Loucy (cell line): ENCODE data around the gene MCAM.

Experiments used
- H2AFZ ChIP-seq: fragments of 200-600 bp; sonication (generic); 2 replicates; pipeline ENCODE4 v1.6.0; 2016; ENCODE audit warnings: antibody characterized with exemption, mild to moderate bottlenecking, low read length, moderate library complexity
- H3F3A ChIP-seq: fragments of 200-600 bp; 2 replicates; pipeline ENCODE4 v1.6.0; 2016; ENCODE audit warnings: antibody characterized with exemption, low read depth, mild to moderate bottlenecking
- H3K27me3 ChIP-seq: fragments of 200-600 bp; sonication (generic); 2 replicates; pipeline ENCODE4 v1.6.1; 2014; ENCODE audit warnings: low read length, mild to moderate bottlenecking; ENCODE audit not compliant: insufficient read depth, poor library complexity, severe bottlenecking
- H3K36me3 ChIP-seq: fragments of 200-600 bp; sonication (generic); 2 replicates; pipeline ENCODE4 v1.6.1; 2016; ENCODE audit warnings: low read length; ENCODE audit not compliant: insufficient read depth
- H3K4me1 ChIP-seq: fragments of 200-600 bp; sonication (generic); 2 replicates; pipeline ENCODE4 v1.5.1; 2014; ENCODE audit warnings: low read length, mild to moderate bottlenecking; ENCODE audit not compliant: insufficient read depth, poor library complexity, severe bottlenecking
- H3K4me2 ChIP-seq: fragments of 200-600 bp; sonication (generic); 2 replicates; pipeline ENCODE4 v1.6.0; 2014; ENCODE audit warnings: antibody characterized with exemption, low read length, low read depth, mild to moderate bottlenecking; ENCODE audit not compliant: poor library complexity, severe bottlenecking
- H3K4me3 ChIP-seq: fragments of 200-600 bp; sonication (generic); 2 replicates; pipeline ENCODE4 v1.5.1; 2014; ENCODE audit warnings: low read length, mild to moderate bottlenecking, mixed read lengths; ENCODE audit not compliant: poor library complexity, severe bottlenecking
- H3K79me2 ChIP-seq: fragments of 200-600 bp; sonication (generic); 2 replicates; pipeline ENCODE4 v1.6.1; 2014; ENCODE audit warnings: low read length; ENCODE audit not compliant: insufficient read depth
- H3K9ac ChIP-seq: fragments of 200-600 bp; sonication (generic); 2 replicates; pipeline ENCODE4 v1.6.0; 2014; ENCODE audit warnings: mild to moderate bottlenecking, low read depth, low read length, moderate library complexity; ENCODE audit not compliant: poor library complexity, severe bottlenecking
- H3K9me2 ChIP-seq: fragments of 200-600 bp; sonication (generic); replicated peaks from 2 replicates; pipeline ENCODE4 v1.6.1; 2016; ENCODE audit warnings: low read depth, low read length, mixed read lengths
- H3K9me3 ChIP-seq: fragments of 200-600 bp; sonication (generic); 2 replicates; pipeline ENCODE4 v1.6.1; 2014; ENCODE audit warnings: mild to moderate bottlenecking, antibody characterized with exemption, low read length, low read depth; ENCODE audit not compliant: insufficient read depth
- H4K20me1 ChIP-seq: fragments of 200-600 bp; sonication (generic); 2 replicates; pipeline ENCODE4 v1.6.0; 2014; ENCODE audit warnings: antibody characterized with exemption, low read length, mild to moderate bottlenecking; ENCODE audit not compliant: insufficient read depth, poor library complexity, severe bottlenecking
- CTCF ChIP-seq: fragments of 200-600 bp; sonication (generic); conservative IDR thresholded peaks from 2 replicates; pipeline ENCODE4 v1.5.1; 2014; ENCODE audit warnings: mild to moderate bottlenecking, antibody characterized with exemption, low read length
- EZH2phosphoT487 ChIP-seq: fragments of 200-600 bp; IDR thresholded peaks from 2 replicates; pipeline ENCODE4 v1.6.1; 2018; ENCODE audit warnings: antibody characterized with exemption, mild to moderate bottlenecking, moderate library complexity, borderline replicate concordance

Gene MCAM

GRCh38 chr11:119295178-119295577, 21.8 kb downstream of the MCAM start:
- no peaks in the 10 kb centered on the region for H4K20me1 ChIP-seq
- no peaks in the 10 kb centered on the region for H3K27me3 ChIP-seq
- no peaks in the 10 kb centered on the region for H3K9me2 ChIP-seq
- no peaks in the 10 kb centered on the region for H3K79me2 ChIP-seq
- no peak overlapping the region for H3K4me2 ChIP-seq
- H3K36me3 ChIP-seq: peaks cover 63% of the 10 kb centered on the region
- TF ChIP-seq EZH2phosphoT487 (no peak), CTCF (no peak)
- H3F3A ChIP-seq: no peaks in the 10 kb centered on the region
- H3K9ac ChIP-seq: no peak overlapping the region
- no peak overlapping the region for H2AFZ ChIP-seq
- no peaks in the 10 kb centered on the region for H3K4me1 ChIP-seq
- H3K4me3 ChIP-seq: no peak overlapping the region
- peaks cover 4% of the 10 kb centered on the region; the same call in 1 of the 2 replicates for H3K9me3 ChIP-seq

GRCh38 chr11:119293461-119293860, 23.5 kb downstream of the MCAM start:
- H3K4me2 ChIP-seq: no peak overlapping the region
- H3K4me3 ChIP-seq: no peak overlapping the region
- H4K20me1 ChIP-seq: no peaks in the 10 kb centered on the region
- H3K79me2 ChIP-seq: no peaks in the 10 kb centered on the region
- H3K4me1 ChIP-seq: no peaks in the 10 kb centered on the region
- TF ChIP-seq EZH2phosphoT487 (no peak), CTCF (no peak)
- no peak overlapping the region for H2AFZ ChIP-seq
- H3K9me3 ChIP-seq: peaks cover 4% of the 10 kb centered on the region; the same call in 1 of the 2 replicates
- no peaks in the 10 kb centered on the region for H3K27me3 ChIP-seq
- no peaks in the 10 kb centered on the region for H3K9me2 ChIP-seq
- H3K9ac ChIP-seq: no peak overlapping the region
- H3F3A ChIP-seq: no peaks in the 10 kb centered on the region
- peaks cover 52% of the 10 kb centered on the region for H3K36me3 ChIP-seq

- no peaks in the 10 kb centered on the region for H3K79me2 ChIP-seq
- H3K4me1 ChIP-seq: no peaks in the 10 kb centered on the region
- H3K9ac ChIP-seq: no peak overlapping the region
- no peak overlapping the region for H2AFZ ChIP-seq
- no peak overlapping the region for H3K4me2 ChIP-seq
- no peaks in the 10 kb centered on the region for H3K27me3 ChIP-seq
- no peaks in the 10 kb centered on the region for H3F3A ChIP-seq
- no peaks in the 10 kb centered on the region for H3K9me2 ChIP-seq
- TF ChIP-seq CTCF (no peak), EZH2phosphoT487 (no peak)
- no peak overlapping the region for H3K4me3 ChIP-seq
- H3K36me3 ChIP-seq: peaks cover 56% of the 10 kb centered on the region; the same call in 1 of the 2 replicates
- no peaks in the 10 kb centered on the region for H4K20me1 ChIP-seq
- H3K9me3 ChIP-seq: peaks cover 4% of the 10 kb centered on the region; the same call in 1 of the 2 replicates
These were observed 25.9 kb downstream of the MCAM start for GRCh38 chr11:119290894-119291497.
